Measurements from ENCODE around the gene SMARCAD1.

GRCh38 chr4:94216394-94216793 is 8.7 kb downstream of the SMARCAD1 start:
- TF ChIP-seq CTCF (conservative IDR thresholded peaks at IDR 0.05 in 1 of 2, IDR thresholded peaks at IDR 0.05 in 1 of 2; ENCODE audit: low read depth in 1 of 2, low read length in 2 of 2) (no peak), EZH2 (IDR thresholded peaks at IDR 0.05; ENCODE audit: low read length, missing control alignments) (no peak)
